HG02571 (cell line): ENCODE data around the gene ALAS2.
"Not testable (repeated sequence)": the region's sequence is repeated elsewhere in the genome, so short reads cannot be mapped to it uniquely, and the experiment has no call there.

Experiments
- ATAC-seq: cut with Tn5 transposase; IDR thresholded peaks from one replicate; pipeline ENCODE4 v1.9.1; 2021; ENCODE audit warnings: mild to moderate bottlenecking, moderate library complexity; ENCODE audit not compliant: unreplicated experiment

The ALAS2 gene

GRCh38 chrX:55006827-55007621, 23.8 kb downstream of the ALAS2 start:
- ATAC-seq: no peak

GRCh38 chrX:55005256-55005655, 25.5 kb downstream of the ALAS2 start:
- ATAC-seq: no peak

GRCh38 chrX:55004231-55004630, 26.5 kb downstream of the ALAS2 start:
- ATAC-seq: no peak

- peak; percentile 93 for ATAC-seq
Measured at GRCh38 chrX:54999717-55000598, 30.8 kb downstream of the ALAS2 start, which contains the start of gene APEX2. Gene APEX2, plus strand, starts transcription at chrX:55000363. Its CDS starts 60 bp downstream, at chrX:55000423.

GRCh38 chrX:54995621-54996020, 35.2 kb downstream of the ALAS2 start:
- ATAC-seq: no peak

- ATAC-seq: no peak
Measured at GRCh38 chrX:54994668-54995351, 36.0 kb downstream of the ALAS2 start.

- ATAC-seq: no peak
Measured at GRCh38 chrX:54994099-54994498, 36.7 kb downstream of the ALAS2 start, which contains the start of gene PFKFB1. Gene PFKFB1, minus strand, starts transcription at chrX:54994188. Its CDS starts 181 bp downstream, at chrX:54994007.

- no peak for ATAC-seq
Measured at GRCh38 chrX:54992911-54993622, 37.7 kb downstream of the ALAS2 start.

GRCh38 chrX:54991706-54992105, 39.1 kb downstream of the ALAS2 start:
- ATAC-seq: no peak

- ATAC-seq: not testable (repeated sequence)
Measured at GRCh38 chrX:54983306-54983705, 47.5 kb downstream of the ALAS2 start.

- ATAC-seq: no peak
Measured at GRCh38 chrX:54980334-54980733, 50.4 kb downstream of the ALAS2 start.

- ATAC-seq: no peak
Measured at GRCh38 chrX:54979432-54979831, 51.3 kb downstream of the ALAS2 start.

GRCh38 chrX:54978448-54978847, 52.3 kb downstream of the ALAS2 start:
- no peak for ATAC-seq

- no peak for ATAC-seq
Measured at GRCh38 chrX:54977387-54977786, 53.4 kb downstream of the ALAS2 start.

- no peak for ATAC-seq
Measured at GRCh38 chrX:54964766-54965497, 65.8 kb downstream of the ALAS2 start.

GRCh38 chrX:54961750-54962149, 69.0 kb downstream of the ALAS2 start:
- ATAC-seq: no peak
